ENCODE results near the gene ANO10. TPM values are rescaled to one million over a fixed set of nuclear protein-coding genes. Genes with fewer than 3 reads are reported as not detected.
A peak's percentile ranks its signal among the peaks of the same experiment; 100 is the strongest.

Gene ANO10
- total RNA-seq, 1 experiment from 2014 or later: 26.8 TPM

- peaks cover 2% of the 10 kb centered on the region for H3K9me3 Mint-ChIP-seq (ENCODE audit: low read depth, unreplicated experiment)
- H3K27ac Mint-ChIP-seq (ENCODE audit: unreplicated experiment): peak overlapping the region; percentile 25
- TF ChIP-seq CTCF (IDR thresholded peaks at IDR 0.05; ENCODE audit: unreplicated experiment): no peak
- no TSS peak for BruUV-seq (replicated peaks)
- intact Hi-C loops (cut with micrococcal nuclease; ENCODE audit: unreplicated experiment): no loop called here
- peaks cover 13% of the 10 kb centered on the region for H3K4me1 Mint-ChIP-seq (ENCODE audit: low read depth, unreplicated experiment)
- no peaks in the 10 kb centered on the region for H3K27me3 Mint-ChIP-seq (ENCODE audit: unreplicated experiment)
- no peak overlapping the region for H3K4me3 Mint-ChIP-seq (ENCODE audit: low read depth, unreplicated experiment)
- CTCF ChIA-PET: no interaction called here
- DNase-seq: no peak
- H3K36me3 Mint-ChIP-seq (ENCODE audit: insufficient read depth, unreplicated experiment): no peaks in the 10 kb centered on the region
These were observed 7.4 kb upstream of the ANO10 start for GRCh38 chr3:43629257-43629656.

- BruUV-seq (replicated peaks): no TSS peak
- no peaks in the 10 kb centered on the region for H3K27me3 Mint-ChIP-seq (ENCODE audit: unreplicated experiment)
- peaks cover 20% of the 10 kb centered on the region for H3K4me1 Mint-ChIP-seq (ENCODE audit: low read depth, unreplicated experiment)
- H3K36me3 Mint-ChIP-seq (ENCODE audit: insufficient read depth, unreplicated experiment): peaks cover 5% of the 10 kb centered on the region
- H3K27ac Mint-ChIP-seq (ENCODE audit: unreplicated experiment): no peak overlapping the region
- no peak overlapping the region for H3K4me3 Mint-ChIP-seq (ENCODE audit: low read depth, unreplicated experiment)
- no peak for TF ChIP-seq CTCF (IDR thresholded peaks at IDR 0.05; ENCODE audit: unreplicated experiment)
- intact Hi-C loops (cut with micrococcal nuclease; ENCODE audit: unreplicated experiment): no loop called here
- H3K9me3 Mint-ChIP-seq (ENCODE audit: low read depth, unreplicated experiment): peaks cover 2% of the 10 kb centered on the region
- CTCF ChIA-PET: no interaction called here
- DNase-seq: no peak
These were observed 5.5 kb upstream of the ANO10 start for GRCh38 chr3:43627360-43627759.

GRCh38 chr3:43624619-43625305 is 3.0 kb upstream of the ANO10 start:
- Mint-ChIP-seq H3K36me3 (ENCODE audit: insufficient read depth, unreplicated experiment) (peaks cover 19% of the 10 kb centered on the region), H3K4me3 (ENCODE audit: low read depth, unreplicated experiment) (no peak overlapping the region), H3K27ac (ENCODE audit: unreplicated experiment) (no peak overlapping the region), H3K27me3 (ENCODE audit: unreplicated experiment) (no peaks in the 10 kb centered on the region), H3K9me3 (ENCODE audit: low read depth, unreplicated experiment) (peaks cover 2% of the 10 kb centered on the region), H3K4me1 (ENCODE audit: low read depth, unreplicated experiment) (peaks cover 17% of the 10 kb centered on the region)
- no peak for DNase-seq
- CTCF ChIA-PET: no interaction called here
- no peak for TF ChIP-seq CTCF (IDR thresholded peaks at IDR 0.05; ENCODE audit: unreplicated experiment)
- intact Hi-C loops (cut with micrococcal nuclease; ENCODE audit: unreplicated experiment): no loop called here
- no TSS peak for BruUV-seq (replicated peaks)

GRCh38 chr3:43620831-43621655 is 768 bp downstream of the ANO10 start:
- BruUV-seq (replicated peaks): no TSS peak
- Mint-ChIP-seq H3K27ac (ENCODE audit: unreplicated experiment) (peak overlapping the region; percentile 70), H3K9me3 (ENCODE audit: low read depth, unreplicated experiment) (no peaks in the 10 kb centered on the region), H3K27me3 (ENCODE audit: unreplicated experiment) (no peaks in the 10 kb centered on the region), H3K36me3 (ENCODE audit: insufficient read depth, unreplicated experiment) (peaks cover 19% of the 10 kb centered on the region), H3K4me1 (ENCODE audit: low read depth, unreplicated experiment) (peaks cover 10% of the 10 kb centered on the region), H3K4me3 (ENCODE audit: low read depth, unreplicated experiment) (peak overlapping the region; percentile 98)
- DNase-seq: peak; percentile 26
- CTCF ChIA-PET: interaction anchor here (1.1 to 1.6 kb wide), 2 partner anchors 11 to 70 kb away, joined by 7 to 9 read pairs; partner anchors contain the start of gene ABHD5
- TF ChIP-seq CTCF (IDR thresholded peaks at IDR 0.05; ENCODE audit: unreplicated experiment): no peak
- intact Hi-C loops (cut with micrococcal nuclease; ENCODE audit: unreplicated experiment): no loop called here
